K562 (cell line): ENCODE results near the gene TENM3. TPM values are rescaled to one million over a fixed set of nuclear protein-coding genes. Genes with fewer than 3 reads are reported as not detected.

ENCODE experiments used
- ATAC-seq: fragments of 200-7000 bp; cut with Tn5 transposase; 3 replicates; pipeline ENCODE4 v1.9.1; 2020; ENCODE audit warnings: moderate library complexity
- BruUV-seq: library from RNA; stranded (reverse); fragments of 400-500 nt; replicated peaks from 2 replicates; lab custom pipeline; 2021; lab: Mats Ljungman, UMichigan
- CTCF ChIA-PET: fragments of 300-600 bp; formaldehyde crosslinking; extraction: SDS; loops from one replicate; lab custom pipeline; 2021; ENCODE audit warnings: low intra/inter-chr PET ratio; lab: Yijun Ruan, JAX
- POLR2A ChIA-PET: fragments of 300-600, 350-650 bp; sonication (Branson Sonifier 250); formaldehyde crosslinking; extraction: SDS; loops from one replicate; lab custom pipeline; 2021; ENCODE audit warnings: antibody characterized with exemption, inconsistent platforms; lab: Yijun Ruan, JAX
- DNase-seq, 4 experiments: peaks; one replicate each; pipeline versions ENCODE4 v3.0.0 to v3.0.0-alpha.2; 2011 to 2018; ENCODE audit warnings: low spot score in 3 of 4, mixed read lengths in 3 of 4; ENCODE audit errors: extremely low read depth in 1 of 4
- FAIRE-seq: peaks from 2 replicates; lab custom pipeline; 2011; peaks lifted over from hg19 to GRCh38; lab: Jason Lieb, UNC
- H2AFZ ChIP-seq: 2 replicates; pipeline ENCODE4 v1.6.0; 2011; ENCODE audit warnings: low read depth, low read length, control low read depth, inconsistent platforms
- H3K27ac ChIP-seq: fragments of 200-600 bp; 3 replicates; pipeline ENCODE4 v1.8.0; 2011; ENCODE audit warnings: low read depth, mild to moderate bottlenecking, control low read depth, inconsistent platforms, low read length, moderate library complexity, mixed read lengths; ENCODE audit errors: extremely low read depth
- H3K27me3 ChIP-seq, 2 experiments: fragments of 300-600 bp in 1 of 2; 2 replicates in 1 of 2; 3 replicates in 1 of 2; pipeline versions ENCODE4 v1.6.0 to v1.8.0; 2011; ENCODE audit warnings: inconsistent platforms in 2 of 2, low read length in 2 of 2, mild to moderate bottlenecking in 1 of 2, mixed read lengths in 1 of 2, moderate library complexity in 1 of 2; ENCODE audit not compliant: control insufficient read depth in 2 of 2, insufficient read depth in 2 of 2
- H3K36me3 ChIP-seq: fragments of 300-600 bp; 3 replicates; pipeline ENCODE4 v1.8.0; 2011; ENCODE audit warnings: mild to moderate bottlenecking, low read length, inconsistent platforms; ENCODE audit not compliant: control insufficient read depth, insufficient read depth
- H3K4me1 ChIP-seq, 2 experiments: fragments of 200-600 bp in 1 of 2; replicated peaks in 1 of 2; 2 replicates in 1 of 2; 3 replicates in 1 of 2; pipeline versions ENCODE4 v1.5.1 to v1.8.0; 2011; ENCODE audit warnings: inconsistent platforms in 2 of 2, low read length in 2 of 2, mild to moderate bottlenecking in 1 of 2, mixed read lengths in 1 of 2, moderate library complexity in 1 of 2; ENCODE audit not compliant: control insufficient read depth in 2 of 2, insufficient read depth in 2 of 2
- H3K4me2 ChIP-seq: 2 replicates; pipeline ENCODE4 v1.6.1; 2011; ENCODE audit warnings: low read length, control low read depth, inconsistent platforms, mixed read lengths; ENCODE audit not compliant: insufficient read depth
- H3K4me3 ChIP-seq: fragments of 200-600 bp; sonication (generic), shearing (Covaris generic); 2 replicates; pipeline ENCODE4 v1.5.1; 2016; ENCODE audit warnings: control low read depth, inconsistent platforms
- H3K79me2 ChIP-seq: fragments of 200-600 bp; 3 replicates; pipeline ENCODE4 v1.8.0; 2011; ENCODE audit warnings: low read length, inconsistent platforms; ENCODE audit not compliant: control insufficient read depth, insufficient read depth
- H3K9ac ChIP-seq, 2 experiments: 2 replicates each; pipeline versions ENCODE4 v1.6.0 to v1.6.1; 2011; ENCODE audit warnings: low read depth in 2 of 2, low read length in 2 of 2, control low read depth in 1 of 2, inconsistent platforms in 1 of 2, mild to moderate bottlenecking in 1 of 2, mixed read lengths in 1 of 2; ENCODE audit not compliant: insufficient read depth in 1 of 2
- H3K9me1 ChIP-seq: one replicate; pipeline ENCODE4 v1.6.0; 2011; ENCODE audit warnings: inconsistent platforms, mild to moderate bottlenecking, low read length, moderate library complexity; ENCODE audit not compliant: control insufficient read depth, insufficient read depth
- H3K9me3 ChIP-seq: replicated peaks from 2 replicates; pipeline ENCODE4 v1.5.1; 2011; ENCODE audit warnings: low read depth, low read length, inconsistent platforms; ENCODE audit not compliant: control insufficient read depth, insufficient read depth
- H4K20me1 ChIP-seq: replicated peaks from 2 replicates; pipeline ENCODE4 v1.6.1; 2011; ENCODE audit warnings: low read length, inconsistent platforms, mixed read lengths; ENCODE audit not compliant: control insufficient read depth, insufficient read depth
- BRD9 ChIP-seq: fragments of 450-650 bp; IDR thresholded peaks from 2 replicates; pipeline ENCODE4 v1.6.1; 2018; ENCODE audit warnings: low read depth; ENCODE audit not compliant: partially characterized antibody
- HMG20B ChIP-seq: fragments of 250-450 bp; sonication (Bioruptor Pico); IDR thresholded peaks from 2 replicates; pipeline ENCODE4 v1.5.0; 2021; ENCODE audit warnings: mild to moderate bottlenecking
- MTA1 ChIP-seq: fragments of 450-650 bp; IDR thresholded peaks from 2 replicates; pipeline ENCODE4 v1.6.1; 2017; ENCODE audit warnings: borderline replicate concordance
- PTRF ChIP-seq: fragments of 450-650 bp; IDR thresholded peaks from 2 replicates; pipeline ENCODE4 v1.6.1; 2016; ENCODE audit warnings: mild to moderate bottlenecking, missing genetic modification characterization, missing compliant biosample characterization
- TGIF2 ChIP-seq: sonication (generic); formaldehyde crosslinking; IDR thresholded peaks from 2 replicates; pipeline ENCODE4 v1.8.1; 2022; ENCODE audit warnings: mild to moderate bottlenecking, missing genetic modification reagents, moderate library complexity
- ZBTB9 ChIP-seq: fragments of 450-650 bp; formaldehyde crosslinking; IDR thresholded peaks from 2 replicates; pipeline ENCODE4 v1.4.0; 2020; ENCODE audit warnings: mild to moderate bottlenecking, moderate library complexity
- ZNF609 ChIP-seq: sonication (generic); formaldehyde crosslinking; IDR thresholded peaks from 2 replicates; pipeline ENCODE4 v1.8.1; 2023; ENCODE audit warnings: missing genetic modification reagents, mild to moderate bottlenecking, borderline replicate concordance
- WGBS: fragments of 100-300 bp; shearing (Covaris generic); methylation state at CpG from one replicate; pipeline ENCODE4 v1.1.6; 2016; ENCODE audit warnings: low coverage, mixed read lengths; ENCODE audit not compliant: insufficient coverage; ENCODE audit errors: missing lambda C conversion rate; 5-methylcytosine and 5-hydroxymethylcytosine counted together
- in situ Hi-C: fragments of 300-500 bp; cut with MboI; formaldehyde crosslinking; loops from 4 replicates; pipeline ENCODE4 v1.15.0; 2018; ENCODE audit warnings: inconsistent platforms, mixed read lengths
- intact Hi-C: fragments of 100-400 bp; cut with micrococcal nuclease; formaldehyde crosslinking; loops from 2 replicates; pipeline ENCODE4 v1.14.2; 2022
- polyA plus RNA-seq, 8 experiments: library from polyadenylated mRNA; depleted of rRNA in 4 of 8; stranded (reverse) in 5 of 8; unstranded in 3 of 8; fragments of >200 nt; fragmentation: Nextera tagmentation in 2 of 8; fragmentation: Illumina TruSeq in 1 of 8; extraction: Ambion mirVana in 2 of 8; extraction: Trizol in 1 of 8; gene quantifications; 2 replicates each; pipeline versions ENCODE4 v1.2.1 to v1.2.3, GENCODE V29; 2011 to 2014; ENCODE audit warnings: inconsistent platforms in 1 of 8, missing spikeins in 1 of 8
- total RNA-seq, 7 experiments: library from RNA; depleted of rRNA in 6 of 7; stranded (reverse); fragments of >200 nt in 6 of 7; fragmentation: Illumina TruSeq in 2 of 7; extraction: Trizol in 2 of 7; gene quantifications; 2 replicates each; pipeline versions ENCODE4 v1.2.1 to v1.2.3, GENCODE V29; 2011 to 2021; ENCODE audit warnings: low replicate concordance in 1 of 7
- TF ChIP-seq, protein P1 (sequence below), 2 experiments: fragments of 450-650 bp in 1 of 2; sonication (generic) in 1 of 2; formaldehyde crosslinking in 1 of 2; IDR thresholded peaks in 1 of 2; conservative IDR thresholded peaks in 1 of 2; 2 replicates each; pipeline versions ENCODE4 v1.6.1 to v1.8.1; 2016 to 2023; ENCODE audit warnings: mild to moderate bottlenecking in 2 of 2, moderate library complexity in 2 of 2, inconsistent platforms in 1 of 2, missing genetic modification reagents in 1 of 2

Gene TENM3
- total and polyA plus RNA-seq, 9 of the 15 experiments (the other 6 are each of a cell fraction or from before 2014, with no cell fraction given): 0.01 to 0.02 TPM; not detected in 7

DNA sequence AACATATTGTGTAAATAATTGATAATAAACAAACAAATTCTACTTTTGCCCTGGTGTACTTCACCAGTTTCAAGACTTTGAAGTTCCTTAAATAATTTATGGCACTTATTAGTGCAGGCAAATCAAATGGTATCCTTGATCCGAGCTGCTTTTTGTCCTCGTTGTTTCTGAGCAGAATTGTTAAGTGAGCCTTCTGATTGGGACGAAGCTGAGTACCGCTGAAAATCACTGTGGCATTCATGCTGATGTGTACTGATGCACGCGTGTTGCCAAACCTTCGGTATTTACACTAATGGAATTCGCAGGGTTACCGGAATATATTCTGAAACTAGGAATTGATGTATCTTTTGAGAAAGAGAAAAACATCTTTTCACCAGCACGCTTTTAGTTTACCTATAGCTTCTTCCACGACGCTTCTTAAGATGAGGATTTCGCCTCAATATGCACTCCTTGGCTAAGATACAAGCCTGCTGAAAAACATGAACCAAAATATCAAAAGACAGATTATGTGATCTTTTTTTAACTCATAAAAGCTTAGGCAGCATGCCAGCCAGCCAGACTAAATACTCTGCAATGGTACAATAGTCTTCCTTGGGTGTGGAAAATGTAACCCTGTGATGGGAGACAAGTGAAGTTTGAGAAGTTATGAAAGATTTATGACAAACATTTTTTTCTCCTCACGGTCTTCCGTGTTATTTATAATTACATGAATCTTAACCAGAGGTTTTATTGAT is 48.9 kb upstream of the TENM3 start:
- no peaks in the 10 kb centered on the region for H4K20me1 ChIP-seq
- no peak overlapping the region for H2AFZ ChIP-seq
- no TSS peak for BruUV-seq
- WGBS: 1% methylated on average over 15 of the region's 15 CpGs
- FAIRE-seq (no peak), DNase-seq (no peak), ATAC-seq (no peak)
- POLR2A ChIA-PET: no interaction called here
- H3K79me2 ChIP-seq: no peaks in the 10 kb centered on the region
- no peaks in the 10 kb centered on the region for H3K36me3 ChIP-seq
- no peak overlapping the region for H3K4me2 ChIP-seq
- H3K4me1 ChIP-seq: peaks cover 0 to 7% of the 10 kb centered on the region in 2 experiments; a peak in 3 of 5 replicates
- no peak overlapping the region for H3K4me3 ChIP-seq
- no peak overlapping the region for H3K9ac ChIP-seq
- in situ Hi-C loops: no loop called here
- H3K27me3 ChIP-seq: peaks cover 0 to 6% of the 10 kb centered on the region in 2 experiments; a peak in 2 of 5 replicates
- H3K9me3 ChIP-seq: no peaks in the 10 kb centered on the region
- H3K9me1 ChIP-seq: no peaks in the 10 kb centered on the region
- CTCF ChIA-PET: no interaction called here
- intact Hi-C loops: no loop called here
- H3K27ac ChIP-seq: no peak overlapping the region
- TF ChIP-seq BRD9: no peak
- no peak for TF ChIP-seq PTRF (tag)
- TF ChIP-seq, protein P1, sequence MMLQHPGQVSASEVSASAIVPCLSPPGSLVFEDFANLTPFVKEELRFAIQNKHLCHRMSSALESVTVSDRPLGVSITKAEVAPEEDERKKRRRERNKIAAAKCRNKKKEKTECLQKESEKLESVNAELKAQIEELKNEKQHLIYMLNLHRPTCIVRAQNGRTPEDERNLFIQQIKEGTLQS (IDR thresholded peaks at IDR 0.05): no peak
- TF ChIP-seq, protein P1 (CRISPR knock-in tag; conservative IDR thresholded peaks at IDR 0.05): no peak
- no peak for TF ChIP-seq HMG20B (CRISPR knock-in tag)
- no peak for TF ChIP-seq MTA1
- TF ChIP-seq ZBTB9 (CRISPR knock-in tag): no peak
- no peak for TF ChIP-seq ZNF609
- TF ChIP-seq TGIF2 (CRISPR knock-in tag): no peak
